ENCODE measurements around the gene PRKG2. TPM values are rescaled to one million over a fixed set of nuclear protein-coding genes. Genes with fewer than 3 reads are reported as not detected.

The PRKG2 gene
- total RNA-seq, 6 donors from 2014 or later: 2.1 to 8.9 (median 6.2) TPM

DNA sequence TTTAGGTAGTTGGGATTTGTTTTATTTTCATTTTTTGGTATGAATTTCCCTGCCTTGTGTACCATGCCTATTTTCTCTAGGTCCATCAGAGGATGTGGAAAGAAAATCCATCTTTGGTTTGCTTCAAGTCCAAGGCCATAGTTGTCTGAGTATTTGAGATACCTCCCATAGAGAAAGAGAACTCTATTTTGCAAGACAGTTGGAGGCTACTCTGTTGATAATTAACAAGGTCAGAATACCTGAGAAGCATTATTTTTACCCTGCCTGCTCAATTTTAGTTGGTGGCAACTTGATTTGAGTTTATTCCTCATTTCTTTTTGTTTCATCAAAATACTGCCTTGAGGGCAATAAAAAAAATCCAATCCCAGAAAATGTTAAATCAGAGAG is 153.7 kb downstream of the PRKG2 start:
- ATAC-seq (ENCODE audit: low FRiP score in 2 of 2): no peak
- no peak overlapping the region for H3K27ac ChIP-seq
- no peak overlapping the region for H3K4me3 ChIP-seq
- H3K4me1 ChIP-seq: no peaks in the 10 kb centered on the region
- H3K36me3 ChIP-seq: no peaks in the 10 kb centered on the region
- H3K27me3 ChIP-seq: no peaks in the 10 kb centered on the region
- TF ChIP-seq, protein P1, sequence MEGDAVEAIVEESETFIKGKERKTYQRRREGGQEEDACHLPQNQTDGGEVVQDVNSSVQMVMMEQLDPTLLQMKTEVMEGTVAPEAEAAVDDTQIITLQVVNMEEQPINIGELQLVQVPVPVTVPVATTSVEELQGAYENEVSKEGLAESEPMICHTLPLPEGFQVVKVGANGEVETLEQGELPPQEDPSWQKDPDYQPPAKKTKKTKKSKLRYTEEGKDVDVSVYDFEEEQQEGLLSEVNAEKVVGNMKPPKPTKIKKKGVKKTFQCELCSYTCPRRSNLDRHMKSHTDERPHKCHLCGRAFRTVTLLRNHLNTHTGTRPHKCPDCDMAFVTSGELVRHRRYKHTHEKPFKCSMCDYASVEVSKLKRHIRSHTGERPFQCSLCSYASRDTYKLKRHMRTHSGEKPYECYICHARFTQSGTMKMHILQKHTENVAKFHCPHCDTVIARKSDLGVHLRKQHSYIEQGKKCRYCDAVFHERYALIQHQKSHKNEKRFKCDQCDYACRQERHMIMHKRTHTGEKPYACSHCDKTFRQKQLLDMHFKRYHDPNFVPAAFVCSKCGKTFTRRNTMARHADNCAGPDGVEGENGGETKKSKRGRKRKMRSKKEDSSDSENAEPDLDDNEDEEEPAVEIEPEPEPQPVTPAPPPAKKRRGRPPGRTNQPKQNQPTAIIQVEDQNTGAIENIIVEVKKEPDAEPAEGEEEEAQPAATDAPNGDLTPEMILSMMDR (IDR thresholded peaks at IDR 0.05): no peak
- TF ChIP-seq POLR2A (IDR thresholded peaks at IDR 0.05): no peak
- no peak for TF ChIP-seq EP300 (IDR thresholded peaks at IDR 0.05)
- no peak for TF ChIP-seq POLR2AphosphoS5 (IDR thresholded peaks at IDR 0.05)
- no peak for DNase-seq
- H3K9me3 ChIP-seq: no peaks in the 10 kb centered on the region

DNA sequence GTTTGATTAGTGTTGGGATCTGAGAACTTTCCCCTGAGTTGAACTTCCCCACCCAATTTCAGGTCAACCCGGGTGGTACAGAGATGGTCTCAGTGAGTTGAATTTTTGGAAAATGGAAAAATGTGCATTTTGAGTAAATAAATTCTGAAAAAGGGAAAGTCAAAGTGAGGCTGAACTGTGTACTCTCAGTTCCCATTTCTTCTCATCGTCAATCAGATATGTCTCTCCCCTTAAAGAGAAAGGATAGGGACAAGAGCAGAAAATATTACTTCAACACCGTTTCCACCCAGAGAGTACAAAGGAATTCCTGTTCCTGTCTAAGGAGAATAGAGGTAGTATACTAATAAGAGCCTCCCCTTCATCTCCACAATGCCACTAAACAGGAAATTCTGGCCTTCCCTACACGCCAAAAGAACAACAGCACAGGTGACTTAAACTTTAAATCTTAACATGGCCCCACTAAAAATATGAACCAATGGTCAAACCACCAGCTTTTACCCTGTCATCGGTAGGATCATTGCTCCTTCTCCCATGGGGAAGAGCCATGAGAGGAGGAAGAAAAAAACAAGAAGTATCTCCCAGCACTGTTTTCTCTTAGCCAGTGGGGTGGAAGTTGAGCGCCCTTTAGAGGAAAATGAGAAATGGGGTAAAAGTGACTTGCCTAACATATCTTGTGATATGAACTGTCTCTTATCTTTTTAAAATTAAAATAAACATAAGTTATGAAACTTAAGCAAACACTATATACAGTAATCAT is 154.3 kb downstream of the PRKG2 start:
- Histone ChIP-seq H3K9me3 (no peaks in the 10 kb centered on the region), H3K27me3 (no peaks in the 10 kb centered on the region), H3K4me1 (no peaks in the 10 kb centered on the region), H3K27ac (no peak overlapping the region), H3K36me3 (no peaks in the 10 kb centered on the region), H3K4me3 (no peak overlapping the region)
- WGBS, 2 donors: 57 to 67% methylated on average over 6 of the region's 6 CpGs
- ATAC-seq (ENCODE audit: low FRiP score in 2 of 2) (peak in 1 of 2 donors; percentile 53), DNase-seq (no peak)
- no peak for TF ChIP-seq EP300 (IDR thresholded peaks at IDR 0.05)
- no peak for TF ChIP-seq POLR2A (IDR thresholded peaks at IDR 0.05)
- TF ChIP-seq, protein P1 (IDR thresholded peaks at IDR 0.05): no peak
- no peak for TF ChIP-seq POLR2AphosphoS5 (IDR thresholded peaks at IDR 0.05)

DNA sequence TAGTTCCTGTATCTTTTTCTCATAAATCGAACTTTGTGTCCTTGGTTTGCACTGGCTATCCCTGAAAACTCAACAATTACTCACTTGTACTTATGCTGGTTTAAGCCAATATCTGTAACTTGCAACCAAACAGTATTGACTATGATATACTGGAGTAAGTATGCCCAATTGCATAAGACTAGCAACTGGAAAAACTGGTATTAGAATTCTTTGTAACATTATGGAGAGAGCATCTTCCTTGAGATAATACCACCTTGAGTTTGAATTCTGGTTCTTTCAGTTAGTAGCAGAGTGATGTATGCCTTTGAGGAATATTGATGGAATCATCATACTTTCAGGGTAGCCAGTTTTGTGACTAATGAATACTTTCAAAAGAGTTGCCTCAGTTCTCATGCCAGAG is 156.4 kb downstream of the PRKG2 start:
- Histone ChIP-seq H3K36me3 (no peaks in the 10 kb centered on the region), H3K27ac (no peak overlapping the region), H3K27me3 (no peaks in the 10 kb centered on the region), H3K4me3 (no peak overlapping the region), H3K9me3 (no peaks in the 10 kb centered on the region), H3K4me1 (no peaks in the 10 kb centered on the region)
- WGBS, 2 donors: 64 to 67% methylated on average over 1 of the region's 1 CpG
- no peak for DNase-seq
- no peak for ATAC-seq (ENCODE audit: low FRiP score in 2 of 2)
- TF ChIP-seq EP300 (IDR thresholded peaks at IDR 0.05) (no peak), POLR2A (IDR thresholded peaks at IDR 0.05) (no peak), POLR2AphosphoS5 (IDR thresholded peaks at IDR 0.05) (no peak)
- TF ChIP-seq, protein P1 (IDR thresholded peaks at IDR 0.05): no peak

DNA sequence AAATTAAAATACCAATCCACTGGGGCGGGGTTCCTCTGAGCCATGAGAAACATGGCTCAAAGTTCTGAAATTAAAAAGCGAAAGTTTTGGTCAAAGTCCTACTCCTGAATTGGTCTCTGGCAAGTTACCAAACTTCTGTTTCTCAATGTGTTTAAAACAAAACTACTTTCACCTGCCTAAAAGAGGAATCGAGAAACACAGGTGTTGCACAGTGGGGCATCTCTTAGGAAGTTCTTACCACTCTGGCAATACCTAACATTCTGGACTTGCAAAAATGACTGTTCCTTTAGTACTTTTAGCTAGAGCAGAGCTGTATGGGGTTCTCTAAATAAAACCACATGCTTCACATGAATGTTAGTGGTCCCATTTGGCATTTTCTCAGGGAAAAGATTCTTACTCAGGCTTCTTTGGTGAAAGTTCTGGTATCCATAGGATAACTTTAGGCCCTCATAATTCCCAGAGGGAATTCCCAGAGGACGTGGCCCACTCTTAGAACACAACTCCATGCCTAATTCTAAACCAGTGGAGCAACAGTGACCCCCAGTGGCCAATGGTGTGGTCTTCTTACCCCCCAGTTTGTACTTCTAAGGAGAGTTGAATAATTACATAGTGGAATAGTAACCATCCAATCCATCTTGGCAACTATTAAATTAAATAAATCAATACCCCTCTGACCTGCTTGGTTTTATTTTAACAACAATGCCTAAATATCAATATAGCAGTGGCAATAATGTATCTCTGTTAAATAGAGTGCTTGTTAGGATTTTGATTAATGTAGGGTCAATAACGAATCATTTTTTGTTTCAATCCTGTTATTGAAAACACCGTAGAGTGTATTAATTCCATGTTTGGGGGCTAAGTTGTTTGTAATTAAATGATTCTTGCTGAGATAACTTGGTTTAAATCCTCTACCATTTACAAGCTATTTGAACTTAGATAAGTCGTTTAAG is 162.6 kb downstream of the PRKG2 start:
- ATAC-seq (ENCODE audit: low FRiP score in 2 of 2): peak; percentile 65 to 77
- H3K27ac ChIP-seq: no peak overlapping the region
- WGBS, 2 donors: 59 to 63% methylated on average over 7 of the region's 7 CpGs
- H3K4me1 ChIP-seq: peaks cover 0 to 6% (median 0%) of the 10 kb centered on the region in 4 donors
- H3K9me3 ChIP-seq: no peaks in the 10 kb centered on the region
- H3K4me3 ChIP-seq: no peak overlapping the region
- H3K27me3 ChIP-seq: no peaks in the 10 kb centered on the region
- DNase-seq: peak in 1 of 2 donors; percentile 68
- no peaks in the 10 kb centered on the region for H3K36me3 ChIP-seq
- TF ChIP-seq, protein P1 (IDR thresholded peaks at IDR 0.05): peak; percentile 35 to 62 (median 50)
- no peak for TF ChIP-seq POLR2AphosphoS5 (IDR thresholded peaks at IDR 0.05)
